Peyer's patch (tissue), 4 donors: ENCODE data around the gene ILKAP. TPM values are rescaled to one million over a fixed set of nuclear protein-coding genes. Genes with fewer than 3 reads are reported as not detected.

Source experiments
- DNase-seq, 3 donors: peaks; one replicate each; pipeline ENCODE4 v3.0.0-alpha.2; 2017 to 2019
- H3K27ac ChIP-seq, 4 donors: fragments of 200-600 bp; sonication (generic); one replicate each; pipeline ENCODE4 v1.5.1; 2016 to 2019
- H3K27me3 ChIP-seq, 2 donors: fragments of 200-600 bp; sonication (generic); one replicate each; pipeline ENCODE4 v1.5.1; 2019
- H3K36me3 ChIP-seq, 3 donors: fragments of 200-600 bp; sonication (generic); one replicate each; pipeline ENCODE4 v1.5.1; 2016 to 2019
- H3K4me1 ChIP-seq, 4 donors: fragments of 200-600 bp; sonication (generic); one replicate each; pipeline ENCODE4 v1.5.1; 2016 to 2019
- H3K4me3 ChIP-seq, 4 donors: fragments of 200-600 bp; sonication (generic); 1 replicate in 3 of 4; 2 replicates in 1 of 4; pipeline ENCODE4 v1.5.1; 2016 to 2019; ENCODE audit warnings: mild to moderate bottlenecking in 1 of 4
- H3K9me3 ChIP-seq, 4 donors: fragments of 200-600 bp; sonication (generic); one replicate each; pipeline ENCODE4 v1.5.1; 2016 to 2019; ENCODE audit warnings: mild to moderate bottlenecking in 1 of 4
- POLR2A ChIP-seq, 2 donors: fragments of 450-650 bp; IDR thresholded peaks; one replicate each; pipeline ENCODE4 v1.5.1; 2017; ENCODE audit warnings: antibody characterized with exemption in 2 of 2, mild to moderate bottlenecking in 2 of 2, moderate library complexity in 2 of 2
- total RNA-seq, 4 donors: library from RNA; depleted of rRNA; stranded (reverse); fragments of >200 nt; gene quantifications; one replicate each; pipeline ENCODE4 v1.1.0, GENCODE V29; 2016
- TF ChIP-seq, protein P1 (sequence below), 6 experiments: fragments of 450-650 bp in 4 of 6; fragments of 200-600 bp in 2 of 6; sonication (generic) in 1 of 6; IDR thresholded peaks; one replicate each; pipeline ENCODE4 v1.5.1; 2017 to 2019; ENCODE audit warnings: antibody characterized with exemption in 6 of 6, mild to moderate bottlenecking in 3 of 6, moderate library complexity in 1 of 6

The ILKAP gene
- total RNA-seq, 4 donors from 2014 or later, result 35.7 to 52.4 (median 43.8) TPM

DNA sequence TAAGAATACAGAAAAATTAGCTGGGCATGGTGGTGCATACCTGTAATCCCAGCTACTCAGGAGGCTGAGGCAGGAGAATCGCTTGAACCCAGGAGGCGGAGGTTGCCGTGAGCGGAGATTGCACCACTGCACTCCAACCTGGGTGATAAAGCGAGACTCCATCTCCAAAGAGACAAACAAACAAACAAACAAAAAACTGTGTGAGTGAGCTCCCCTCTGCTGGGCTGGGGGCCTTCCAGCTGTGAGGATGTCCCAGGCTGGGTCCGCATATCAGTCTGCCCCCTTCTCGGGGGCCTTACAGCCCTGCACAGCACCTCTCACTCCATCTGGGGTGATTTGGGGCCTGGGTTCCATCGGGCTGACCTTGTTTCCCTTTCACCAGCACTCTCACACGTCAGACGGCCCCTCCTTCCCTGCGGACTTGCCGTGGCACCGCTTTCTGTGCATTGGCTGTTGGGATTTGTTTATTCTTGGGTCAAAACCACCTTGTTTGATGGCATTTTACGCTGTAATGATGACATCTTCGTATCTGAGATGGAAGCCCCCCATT, 67.8 kb downstream of the ILKAP start:
- peaks cover 0 to 15% (median 5%) of the 10 kb centered on the region in 4 donors for H3K4me1 ChIP-seq
- DNase-seq, result no peak
- H3K9me3 ChIP-seq, result no peaks in the 10 kb centered on the region
- no peak overlapping the region for H3K4me3 ChIP-seq
- TF ChIP-seq POLR2A (IDR thresholded peaks at IDR 0.05), result no peak
- TF ChIP-seq, protein P1, sequence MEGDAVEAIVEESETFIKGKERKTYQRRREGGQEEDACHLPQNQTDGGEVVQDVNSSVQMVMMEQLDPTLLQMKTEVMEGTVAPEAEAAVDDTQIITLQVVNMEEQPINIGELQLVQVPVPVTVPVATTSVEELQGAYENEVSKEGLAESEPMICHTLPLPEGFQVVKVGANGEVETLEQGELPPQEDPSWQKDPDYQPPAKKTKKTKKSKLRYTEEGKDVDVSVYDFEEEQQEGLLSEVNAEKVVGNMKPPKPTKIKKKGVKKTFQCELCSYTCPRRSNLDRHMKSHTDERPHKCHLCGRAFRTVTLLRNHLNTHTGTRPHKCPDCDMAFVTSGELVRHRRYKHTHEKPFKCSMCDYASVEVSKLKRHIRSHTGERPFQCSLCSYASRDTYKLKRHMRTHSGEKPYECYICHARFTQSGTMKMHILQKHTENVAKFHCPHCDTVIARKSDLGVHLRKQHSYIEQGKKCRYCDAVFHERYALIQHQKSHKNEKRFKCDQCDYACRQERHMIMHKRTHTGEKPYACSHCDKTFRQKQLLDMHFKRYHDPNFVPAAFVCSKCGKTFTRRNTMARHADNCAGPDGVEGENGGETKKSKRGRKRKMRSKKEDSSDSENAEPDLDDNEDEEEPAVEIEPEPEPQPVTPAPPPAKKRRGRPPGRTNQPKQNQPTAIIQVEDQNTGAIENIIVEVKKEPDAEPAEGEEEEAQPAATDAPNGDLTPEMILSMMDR (IDR thresholded peaks at IDR 0.05), result no peak
- no peaks in the 10 kb centered on the region for H3K27me3 ChIP-seq
- no peak overlapping the region for H3K27ac ChIP-seq
- H3K36me3 ChIP-seq, result no peaks in the 10 kb centered on the region

DNA sequence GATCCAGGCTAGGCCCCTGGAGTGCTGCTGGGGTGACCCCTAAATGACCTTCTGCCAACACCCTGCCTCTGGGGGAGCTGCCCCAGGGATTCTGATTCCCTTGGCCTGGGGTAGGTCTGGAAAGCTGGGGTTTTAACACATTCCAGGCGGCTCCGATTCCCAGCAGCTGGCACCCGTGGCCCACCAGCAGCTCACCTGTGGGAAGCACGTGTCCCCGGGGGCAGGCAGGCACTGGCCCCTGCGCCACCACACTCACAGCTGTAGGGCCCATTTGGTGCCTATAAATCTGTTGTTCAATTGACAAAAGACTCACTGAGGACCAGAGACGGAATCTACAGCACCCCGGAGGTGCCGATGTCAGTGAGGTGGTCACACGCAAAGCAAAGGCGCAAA, 69.1 kb downstream of the ILKAP start:
- Histone ChIP-seq H3K27me3 (no peaks in the 10 kb centered on the region), H3K4me3 (no peak overlapping the region), H3K9me3 (no peaks in the 10 kb centered on the region), H3K4me1 (peaks cover 0 to 11% (median 5%) of the 10 kb centered on the region in 4 donors), H3K27ac (no peak overlapping the region), H3K36me3 (no peaks in the 10 kb centered on the region)
- TF ChIP-seq POLR2A (IDR thresholded peaks at IDR 0.05), result no peak
- TF ChIP-seq, protein P1 (IDR thresholded peaks at IDR 0.05), result no peak
- DNase-seq, result peak in 1 of 3 donors; percentile 22

DNA sequence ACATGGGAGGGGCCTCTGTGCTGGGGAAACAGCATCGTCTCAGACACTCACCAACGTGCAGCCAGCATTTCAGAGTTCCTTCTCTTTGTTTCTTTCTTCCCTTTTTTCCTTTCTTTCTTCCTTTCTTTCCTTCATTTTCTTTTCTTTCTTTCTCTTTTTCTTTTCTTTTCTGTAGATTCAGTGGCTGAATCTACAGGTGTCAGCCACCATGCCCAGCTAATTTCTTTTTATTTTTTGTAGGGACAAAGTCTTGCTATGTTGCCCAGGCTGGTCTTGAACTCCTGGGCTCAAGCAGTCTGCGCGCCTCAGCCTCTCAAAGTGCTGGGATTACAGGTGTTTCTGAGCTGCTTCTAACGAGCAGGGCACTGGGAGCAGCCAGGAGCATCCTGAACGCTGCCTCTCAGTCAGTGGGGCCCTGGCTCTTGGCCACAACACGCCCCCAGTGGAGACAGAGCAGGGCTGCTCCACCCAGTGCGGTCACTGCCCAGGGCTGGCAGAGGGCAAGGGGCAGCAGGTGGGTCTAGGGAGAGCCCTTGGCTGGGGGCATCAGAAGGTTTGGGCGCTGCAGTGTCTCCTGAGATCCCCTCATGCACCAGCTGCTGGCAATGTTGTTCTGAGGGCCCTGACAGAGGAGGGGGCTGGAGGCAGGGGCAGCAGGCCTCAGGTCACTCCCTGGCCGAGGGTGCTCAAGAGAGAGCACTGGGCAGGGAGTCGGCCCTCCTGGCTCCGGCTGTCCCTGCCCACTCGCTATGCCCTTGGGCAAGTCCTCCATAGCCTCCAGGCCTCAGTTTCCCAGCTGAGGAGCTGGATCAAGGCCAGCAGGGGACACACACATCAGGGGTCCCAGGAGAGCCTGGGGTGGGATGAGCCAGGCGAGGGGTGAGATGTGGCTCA, 69.7 kb downstream of the ILKAP start:
- H3K27me3 ChIP-seq, result no peaks in the 10 kb centered on the region
- H3K36me3 ChIP-seq, result no peaks in the 10 kb centered on the region
- H3K4me3 ChIP-seq, result no peak overlapping the region
- H3K27ac ChIP-seq, result no peak overlapping the region
- peak in 1 of 3 donors; percentile 29 for DNase-seq
- TF ChIP-seq, protein P1 (IDR thresholded peaks at IDR 0.05), result no peak
- TF ChIP-seq POLR2A (IDR thresholded peaks at IDR 0.05), result no peak
- H3K4me1 ChIP-seq, result peaks cover 0 to 8% (median 2%) of the 10 kb centered on the region in 4 donors
- H3K9me3 ChIP-seq, result no peaks in the 10 kb centered on the region

DNA sequence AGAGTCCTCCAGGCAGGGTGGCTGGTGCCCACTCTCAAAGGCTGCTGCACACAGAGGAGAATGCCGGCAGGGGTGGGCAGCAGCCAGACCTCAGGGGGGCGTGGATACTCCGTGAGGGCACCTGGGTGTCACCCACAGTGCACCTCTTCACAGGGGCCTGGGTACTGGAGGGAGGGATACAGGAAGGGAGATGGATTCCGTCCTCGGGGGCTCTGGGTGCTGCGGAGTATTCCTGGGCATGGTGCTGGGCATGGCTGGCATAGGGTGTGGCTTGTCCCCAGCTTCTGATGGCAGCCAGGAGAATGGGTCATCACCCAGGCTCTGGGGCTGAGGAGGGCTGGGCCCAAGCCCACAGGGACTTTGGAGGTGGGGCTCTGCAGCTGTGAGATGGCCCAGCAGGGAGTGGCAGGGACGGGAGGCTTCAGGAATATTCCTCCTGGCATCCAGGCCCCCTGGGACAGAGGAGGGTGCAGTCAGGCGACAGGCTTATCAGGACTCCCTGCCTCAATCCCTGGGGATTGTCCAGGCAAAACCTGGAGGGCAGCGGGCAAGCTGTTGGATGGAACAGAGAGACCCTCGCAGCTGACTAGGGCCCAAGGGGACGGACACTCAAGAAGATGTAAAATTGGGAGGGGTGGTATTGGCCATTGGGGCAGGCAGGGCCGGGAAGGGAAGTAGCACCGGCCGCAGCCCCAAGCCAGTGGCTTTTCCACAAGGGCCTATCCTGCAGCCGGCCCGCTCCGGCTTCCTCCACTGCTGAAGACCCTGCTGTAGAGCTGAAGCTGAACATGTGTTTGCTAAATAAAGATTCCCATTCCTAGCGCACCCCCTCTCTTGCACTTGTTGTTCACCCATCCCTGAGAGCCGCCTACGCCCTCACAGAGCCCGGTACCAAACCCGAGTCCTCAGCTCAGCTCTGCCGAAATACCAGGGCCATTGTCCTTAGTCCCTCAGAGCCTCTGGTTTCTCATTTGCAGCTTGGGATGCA, 70.7 kb downstream of the ILKAP start:
- no peak overlapping the region for H3K4me3 ChIP-seq
- peak in 1 of 3 donors; percentile 37 for DNase-seq
- TF ChIP-seq POLR2A (IDR thresholded peaks at IDR 0.05), result no peak
- TF ChIP-seq, protein P1 (IDR thresholded peaks at IDR 0.05), result no peak
- no peaks in the 10 kb centered on the region for H3K4me1 ChIP-seq
- H3K27ac ChIP-seq, result no peak overlapping the region
- no peaks in the 10 kb centered on the region for H3K36me3 ChIP-seq
- H3K27me3 ChIP-seq, result no peaks in the 10 kb centered on the region
- no peaks in the 10 kb centered on the region for H3K9me3 ChIP-seq

DNA sequence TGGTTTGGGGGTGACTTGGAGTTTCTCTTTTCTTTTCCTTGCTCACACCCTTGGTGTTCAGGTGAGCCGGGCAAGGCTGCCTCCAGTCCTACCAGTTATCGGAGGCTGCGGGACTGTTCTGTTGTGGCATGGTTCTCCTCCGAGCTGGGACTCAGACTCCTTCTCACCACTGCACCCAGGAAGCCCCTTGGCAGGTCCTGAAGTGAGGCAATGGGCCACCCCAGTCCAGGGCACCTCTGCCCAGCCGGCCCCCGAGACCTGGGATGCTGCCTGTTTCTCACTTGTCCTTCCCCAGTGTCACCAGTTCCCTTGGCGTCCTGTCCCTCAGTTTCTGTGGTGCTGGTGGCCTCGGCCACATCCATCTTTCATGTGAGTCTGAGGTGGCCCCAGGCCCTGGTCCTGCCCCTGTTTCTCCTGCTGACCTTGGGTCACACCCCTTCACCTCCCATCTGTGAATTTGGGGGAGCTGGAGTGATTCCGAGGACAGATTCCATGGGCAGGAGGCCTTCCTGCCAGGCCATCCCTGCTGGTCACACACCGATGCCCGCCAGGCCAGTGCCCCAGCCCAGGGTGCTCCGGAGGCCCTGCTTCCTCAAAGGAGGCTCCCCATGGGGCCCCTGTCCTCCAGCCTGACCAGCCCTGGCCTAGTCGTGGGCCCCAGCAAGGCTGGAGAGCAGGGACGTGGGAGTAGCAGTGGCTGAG, 71.6 kb downstream of the ILKAP start:
- no peaks in the 10 kb centered on the region for H3K9me3 ChIP-seq
- H3K27ac ChIP-seq, result no peak overlapping the region
- TF ChIP-seq, protein P1 (IDR thresholded peaks at IDR 0.05), result no peak
- TF ChIP-seq POLR2A (IDR thresholded peaks at IDR 0.05), result no peak
- H3K36me3 ChIP-seq, result no peaks in the 10 kb centered on the region
- no peaks in the 10 kb centered on the region for H3K4me1 ChIP-seq
- H3K27me3 ChIP-seq, result no peaks in the 10 kb centered on the region
- H3K4me3 ChIP-seq, result no peak overlapping the region
- DNase-seq, result peak in 1 of 3 donors; percentile 22
